LoVo (cell line): ENCODE results near the gene PHKA2.

Experiments
- DNase-seq: peaks from one replicate; pipeline ENCODE4 v3.0.0-alpha.2; 2016; ENCODE audit warnings: low spot score

PHKA2 gene

DNA sequence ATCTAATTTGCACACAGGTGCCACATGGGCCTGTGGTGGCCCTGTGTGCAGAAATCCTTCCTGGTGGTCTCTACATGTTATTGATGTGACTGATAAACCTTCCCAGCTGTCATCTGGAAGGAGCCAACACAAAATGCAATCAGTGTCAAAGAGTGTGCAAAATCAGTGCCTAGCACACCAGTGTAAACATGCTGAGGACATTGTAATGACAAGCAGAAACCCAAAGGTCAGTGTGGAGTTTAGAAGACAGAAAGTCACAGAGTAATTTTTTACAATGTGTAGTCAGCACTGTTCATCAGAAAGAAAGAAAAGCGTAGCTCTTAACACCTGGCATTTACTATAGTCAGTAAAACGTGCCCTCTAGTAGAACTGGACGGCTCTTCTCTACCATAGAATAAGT is 50.3 kb downstream of the PHKA2 start:
- no peak for DNase-seq

GRCh38 chrX:18931972-18932371 is 51.9 kb downstream of the PHKA2 start:
- DNase-seq = no peak

GRCh38 chrX:18929775-18930174 is 54.1 kb downstream of the PHKA2 start:
- DNase-seq = no peak

DNA sequence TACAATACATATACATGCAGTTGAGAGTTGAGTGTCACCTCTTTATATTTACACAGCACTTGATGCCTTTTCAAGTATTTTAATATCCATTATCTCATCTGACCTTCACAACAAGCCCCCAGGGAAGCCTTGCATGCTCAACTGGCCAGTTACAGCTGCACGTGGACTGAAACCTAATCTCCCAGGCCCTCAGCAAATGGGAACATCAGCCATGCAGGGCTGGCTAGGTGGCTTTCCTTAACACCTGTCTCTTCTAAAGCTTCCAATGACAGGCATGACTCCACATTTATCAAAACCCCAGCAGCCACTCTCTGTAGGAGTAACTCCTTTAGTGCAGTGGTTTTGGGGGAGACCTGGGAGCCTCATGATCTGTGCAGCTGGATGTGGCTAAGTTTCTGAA is 56.4 kb downstream of the PHKA2 start:
- DNase-seq = no peak

DNA sequence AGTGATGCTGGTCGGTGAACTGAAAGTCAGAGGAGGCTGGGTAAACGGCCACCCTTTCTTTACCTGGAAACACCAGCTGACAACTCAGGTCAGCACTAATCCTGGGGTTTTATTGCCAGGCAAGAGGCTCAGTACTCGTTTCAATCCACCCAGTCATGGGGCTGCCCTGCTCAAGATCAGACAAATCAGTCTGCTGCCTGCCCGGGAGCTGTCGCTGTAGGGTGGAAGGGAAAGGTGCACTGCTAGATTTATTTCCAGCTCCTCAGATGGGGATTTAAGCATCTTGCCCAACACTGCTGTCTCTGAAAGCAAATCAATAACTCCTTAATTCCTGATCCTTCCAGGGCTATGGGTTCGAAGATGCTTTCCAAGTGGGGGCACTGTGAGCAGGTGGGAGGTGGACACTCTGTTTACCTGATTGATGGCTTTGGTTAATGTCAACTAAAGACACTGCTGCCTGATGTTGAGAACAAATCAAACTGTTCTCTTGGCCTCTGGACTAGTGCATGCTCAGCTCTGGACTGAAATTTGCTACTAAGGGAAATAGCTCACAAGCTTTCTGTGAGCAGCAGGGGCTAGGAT is 59.3 kb downstream of the PHKA2 start:
- no peak for DNase-seq

DNA sequence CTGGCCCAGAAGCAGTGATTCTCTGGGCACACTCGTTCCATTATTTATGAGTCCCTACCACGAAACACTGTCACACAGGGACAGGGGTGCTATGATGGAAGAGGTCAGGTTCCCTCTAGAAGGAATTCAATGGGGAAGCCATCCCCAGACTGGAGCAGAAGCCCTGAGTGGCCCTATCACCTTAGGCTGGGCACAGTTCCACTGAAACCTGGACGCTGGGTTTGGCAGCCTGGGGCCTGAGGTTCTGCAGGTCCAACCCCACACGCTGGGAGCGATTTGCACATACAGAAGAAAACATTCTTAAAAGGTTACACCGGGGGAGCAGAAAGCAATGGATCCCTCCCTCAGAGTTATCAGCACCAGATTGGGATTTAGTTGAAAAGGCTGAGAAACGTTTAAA is 63.3 kb downstream of the PHKA2 start:
- DNase-seq = no peak

DNA sequence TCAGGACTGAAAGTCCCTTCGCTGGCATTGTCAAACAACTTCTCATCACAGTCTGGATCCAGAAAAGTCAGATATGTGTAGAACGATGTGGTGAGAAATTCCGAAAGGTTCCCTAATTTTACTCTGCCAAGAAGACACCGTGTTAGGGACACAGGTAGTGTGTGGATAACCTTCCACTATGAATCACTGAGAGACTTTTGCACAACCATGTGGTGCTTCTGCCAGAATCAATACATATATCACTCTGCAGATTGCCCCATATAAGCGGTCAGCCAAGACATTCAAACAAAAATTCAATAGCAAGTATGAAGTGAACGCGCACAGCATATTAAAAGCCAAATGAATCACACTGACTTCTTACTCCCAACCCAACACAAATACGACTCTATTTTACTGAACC is 63.8 kb downstream of the PHKA2 start:
- no peak for DNase-seq

- no peak for DNase-seq
Observed at GRCh38 chrX:18917831-18918230, 66.1 kb downstream of the PHKA2 start.

DNA sequence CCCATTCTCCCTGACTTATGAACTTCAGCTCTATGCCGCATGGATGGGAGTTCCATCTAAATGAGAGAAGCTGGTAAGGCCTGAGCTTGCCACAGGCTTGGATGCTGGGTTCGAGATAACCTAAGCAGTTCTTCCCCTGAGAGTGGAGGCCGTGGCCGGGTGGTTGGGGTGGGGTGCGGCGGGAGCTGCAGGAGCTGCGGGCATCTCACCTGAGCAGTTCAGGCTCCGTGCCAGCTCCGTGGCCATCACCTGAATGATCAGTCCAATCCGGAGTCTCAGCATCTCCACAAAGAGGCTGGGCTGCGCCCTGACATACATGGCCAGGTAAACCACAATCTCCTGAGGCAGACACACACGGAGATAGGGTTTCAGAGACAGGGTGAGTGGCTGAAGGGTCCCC is 77.6 kb downstream of the PHKA2 start:
- DNase-seq = no peak

DNA sequence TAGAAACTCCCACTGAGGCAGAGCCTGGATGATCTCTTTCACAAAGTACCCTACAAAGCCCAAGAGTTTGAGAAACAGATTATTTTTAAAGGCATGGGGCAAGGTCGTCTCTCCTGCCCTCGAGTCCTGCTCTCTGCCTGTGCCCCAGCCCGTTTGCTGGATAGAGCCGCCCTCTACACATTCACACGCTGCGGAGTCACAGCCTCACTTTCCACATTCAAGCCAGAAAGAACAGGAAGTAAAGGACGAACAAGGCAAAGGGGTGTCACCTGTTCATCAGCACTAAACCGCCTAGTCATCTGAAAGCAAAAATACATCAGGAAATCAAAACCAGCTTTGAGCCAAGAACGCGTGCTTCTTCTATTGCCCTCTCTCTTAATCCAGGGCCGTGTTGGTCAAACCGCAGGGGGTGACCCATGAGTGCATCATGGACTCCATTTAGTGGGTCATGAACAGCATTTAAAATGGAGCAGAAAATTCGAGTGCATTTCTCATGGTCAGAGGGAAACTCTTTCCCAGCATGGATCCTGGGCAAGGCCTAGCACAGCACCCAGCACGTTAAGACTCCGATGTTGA is 83.4 kb downstream of the PHKA2 start:
- no peak for DNase-seq

- DNase-seq = no peak
Observed at GRCh38 chrX:18899796-18900380, 84.0 kb downstream of the PHKA2 start.

- no peak for DNase-seq
Observed at GRCh38 chrX:18898492-18898891, 85.4 kb downstream of the PHKA2 start.

DNA sequence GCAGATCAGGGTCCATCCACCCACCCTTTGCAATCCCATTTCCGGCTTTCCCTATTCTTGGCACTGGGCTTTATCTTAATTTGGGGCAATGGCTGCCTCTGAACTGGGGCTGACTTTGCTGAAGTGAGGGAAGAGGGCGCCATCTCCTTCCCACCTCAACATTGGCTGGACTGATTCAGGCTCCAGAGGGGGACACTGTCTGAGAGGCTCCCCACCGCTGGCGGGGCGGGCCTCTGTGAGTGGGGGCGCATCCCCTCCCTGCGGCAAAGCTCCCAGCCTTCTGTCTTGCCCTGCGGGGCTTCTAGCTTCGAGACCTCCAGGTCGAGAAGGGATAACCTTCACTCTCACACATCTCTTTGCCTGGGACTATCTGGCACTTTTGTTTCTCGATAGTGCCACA is 85.8 kb downstream of the PHKA2 start:
- no peak for DNase-seq

- DNase-seq = no peak
Observed at GRCh38 chrX:18897611-18898010, 86.3 kb downstream of the PHKA2 start.

GRCh38 chrX:18896680-18897544 is 87.0 kb downstream of the PHKA2 start:
- no peak for DNase-seq

GRCh38 chrX:18895189-18895951 is 88.5 kb downstream of the PHKA2 start:
- DNase-seq = no peak

DNA sequence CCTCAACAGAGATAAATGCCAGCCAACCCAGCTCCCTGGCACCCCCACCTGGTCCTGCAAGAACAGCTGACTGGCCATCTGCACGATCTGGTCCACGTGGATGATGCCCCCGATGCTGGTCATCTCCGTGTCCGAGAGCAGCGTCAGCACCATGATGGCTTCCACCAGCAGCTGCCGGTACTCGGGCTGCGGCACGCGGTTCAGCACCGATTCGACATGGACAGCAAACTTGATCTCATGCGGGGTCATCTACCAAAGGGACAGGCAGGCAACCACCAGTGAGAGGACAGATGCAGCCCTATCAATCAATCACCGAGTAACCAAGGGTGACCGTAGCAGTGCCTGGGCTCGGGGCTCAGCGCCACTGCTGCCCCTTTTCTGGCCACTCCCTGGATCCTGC is 89.8 kb downstream of the PHKA2 start:
- DNase-seq = no peak

- no peak for DNase-seq
Observed at GRCh38 chrX:18893536-18893935, 90.4 kb downstream of the PHKA2 start.

- no peak for DNase-seq
Observed at GRCh38 chrX:18892899-18893298, 91.0 kb downstream of the PHKA2 start.

GRCh38 chrX:18891548-18891945 is 92.4 kb downstream of the PHKA2 start:
- no peak for DNase-seq

GRCh38 chrX:18890724-18891547 is 93.0 kb downstream of the PHKA2 start:
- DNase-seq = no peak

DNA sequence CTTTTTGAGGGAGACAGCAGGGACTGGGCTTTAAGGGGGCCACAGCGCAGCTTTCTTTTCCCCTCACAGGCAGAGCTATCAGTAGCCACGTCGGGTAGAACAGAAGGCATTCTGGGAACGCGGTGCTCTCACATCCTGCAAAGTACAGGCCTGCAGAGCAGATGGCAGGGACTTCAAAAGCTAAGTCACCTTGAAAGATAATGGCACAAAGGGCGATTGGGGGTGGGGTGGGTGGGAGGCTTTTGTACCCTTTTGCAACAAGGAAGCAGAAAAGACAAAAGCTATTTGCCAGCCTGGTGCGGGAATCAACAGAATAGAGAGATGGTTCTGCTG is 93.9 kb downstream of the PHKA2 start:
- no peak for DNase-seq
